ENCODE measurements around the gene IQCF6.
"Not testable (repeated sequence)": the region's sequence is repeated elsewhere in the genome, so short reads cannot be mapped to it uniquely, and the experiment has no call there.

Gene IQCF6

DNA sequence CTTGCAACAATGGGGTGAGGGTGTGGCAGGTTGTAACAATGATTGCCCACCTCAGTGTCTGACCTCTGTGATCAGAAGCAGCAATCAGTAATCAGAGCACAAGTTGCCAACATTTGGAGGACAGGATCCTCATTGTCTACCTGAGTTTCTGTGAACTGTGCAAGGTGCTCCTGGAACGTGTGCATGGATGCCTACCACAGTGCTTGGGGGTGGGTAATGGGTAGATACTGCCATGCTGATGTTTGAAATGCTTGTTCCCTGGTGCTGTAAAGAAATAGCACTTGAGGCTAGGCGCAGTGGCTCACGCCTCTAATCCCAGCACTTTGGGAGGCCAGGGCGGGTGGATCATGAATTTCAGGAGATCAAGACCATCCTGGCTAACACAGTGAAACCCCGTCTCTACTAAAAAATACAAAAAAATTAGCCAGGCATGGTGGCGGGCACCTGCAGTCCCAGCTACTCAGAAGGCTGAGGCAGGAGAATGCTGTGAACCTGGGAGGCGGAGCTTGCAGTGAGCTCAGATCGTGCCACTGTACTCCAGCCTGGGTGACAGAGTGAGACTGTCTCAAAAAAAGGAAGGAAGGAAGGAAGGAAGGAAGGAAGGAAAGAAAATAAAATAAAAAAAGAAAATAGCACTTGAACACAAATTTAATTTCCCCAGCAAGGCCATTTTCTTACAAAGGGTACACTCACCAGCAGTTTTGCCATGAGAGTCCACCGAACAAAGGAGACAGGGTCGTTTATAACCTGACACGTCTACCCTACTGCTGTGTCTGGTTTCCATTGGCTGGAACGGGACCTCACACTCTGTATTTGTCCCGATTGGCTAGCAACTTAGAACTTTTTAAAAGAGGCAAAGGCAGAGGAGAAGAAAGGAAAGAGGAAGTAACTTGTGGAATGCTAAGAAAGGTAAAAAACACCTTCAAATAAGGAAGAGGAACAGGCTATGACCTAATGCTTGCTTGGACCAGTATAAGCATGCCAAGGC, 25.0 kb downstream of the IQCF6 start:
- not testable (repeated sequence) for DNase-seq

DNA sequence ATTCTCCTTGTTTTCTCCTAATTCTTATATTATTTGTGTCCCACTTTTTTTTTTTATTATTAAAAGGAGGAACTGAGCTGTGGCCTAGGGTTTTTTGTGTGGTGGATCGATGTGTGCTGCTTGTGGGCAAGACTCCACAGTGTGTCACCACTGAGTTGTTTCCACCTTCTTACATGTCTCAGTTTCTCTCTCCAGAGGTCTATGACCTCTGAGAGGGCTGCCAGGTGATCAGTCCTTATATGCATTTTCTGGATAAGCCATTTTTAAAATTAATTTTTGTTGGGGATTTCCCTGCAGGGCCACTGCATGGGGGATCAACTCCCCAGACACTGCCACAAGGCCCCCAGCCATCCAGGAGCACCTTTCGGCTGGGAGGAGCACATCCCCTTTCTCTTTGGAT, 27.8 kb downstream of the IQCF6 start:
- DNase-seq, result no peak

DNA sequence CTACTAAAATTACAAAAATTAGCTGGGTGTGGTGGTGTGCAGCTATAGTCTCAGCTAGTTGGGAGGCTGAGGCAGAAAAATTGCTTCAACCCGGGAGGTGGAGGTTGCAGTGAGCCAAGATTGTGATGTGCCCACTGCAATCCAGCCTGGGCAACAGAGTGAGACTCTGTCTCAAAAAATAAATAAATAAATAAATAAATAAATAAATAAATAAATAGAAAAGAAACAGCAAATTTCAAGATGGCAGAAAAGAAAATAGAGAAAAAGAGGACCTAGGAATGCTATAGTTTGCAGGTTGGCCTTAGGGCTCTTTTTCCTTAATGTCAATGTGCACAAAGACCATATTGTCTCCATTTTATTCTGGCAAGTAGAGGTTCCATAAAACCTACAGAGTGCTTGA, 28.2 kb downstream of the IQCF6 start:
- DNase-seq, result no peak

DNA sequence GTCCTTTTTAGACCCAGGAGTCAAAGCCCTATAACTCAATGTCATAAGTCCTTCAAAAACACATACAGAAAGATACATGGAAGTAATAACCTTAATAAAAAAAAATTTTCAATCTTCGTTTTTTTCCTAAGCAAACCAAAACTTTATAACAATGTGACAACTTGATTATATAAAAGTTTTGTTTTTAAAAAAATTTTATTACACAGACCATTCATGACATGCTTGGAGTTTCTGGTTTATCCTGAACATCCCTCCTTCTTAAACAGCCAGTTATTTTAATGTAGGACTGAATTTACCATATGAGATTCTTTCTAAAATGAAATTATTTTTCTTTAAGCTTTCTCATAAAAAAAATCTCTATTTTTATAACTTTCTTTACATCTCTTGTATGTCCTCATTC, 30.7 kb downstream of the IQCF6 start:
- DNase-seq, result no peak

DNA sequence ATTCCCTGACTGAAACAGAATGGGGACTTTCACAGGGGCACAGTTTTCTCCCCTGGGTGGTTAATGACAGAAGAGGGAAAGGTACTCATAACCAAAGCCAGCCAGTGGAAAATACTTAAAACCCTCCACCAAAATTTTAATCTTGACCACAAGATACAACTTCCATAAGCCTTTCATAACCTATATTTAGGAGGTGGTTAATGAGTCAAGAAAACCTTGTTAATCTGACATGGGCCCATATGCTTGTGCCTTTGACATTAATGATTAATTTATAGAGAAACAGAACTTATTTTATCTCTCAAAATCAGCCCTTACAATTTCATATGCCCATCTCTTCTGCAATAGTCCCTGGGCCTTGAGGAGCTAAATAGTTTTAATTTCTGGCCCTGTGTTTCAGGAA, 31.2 kb downstream of the IQCF6 start:
- no peak for DNase-seq

DNA sequence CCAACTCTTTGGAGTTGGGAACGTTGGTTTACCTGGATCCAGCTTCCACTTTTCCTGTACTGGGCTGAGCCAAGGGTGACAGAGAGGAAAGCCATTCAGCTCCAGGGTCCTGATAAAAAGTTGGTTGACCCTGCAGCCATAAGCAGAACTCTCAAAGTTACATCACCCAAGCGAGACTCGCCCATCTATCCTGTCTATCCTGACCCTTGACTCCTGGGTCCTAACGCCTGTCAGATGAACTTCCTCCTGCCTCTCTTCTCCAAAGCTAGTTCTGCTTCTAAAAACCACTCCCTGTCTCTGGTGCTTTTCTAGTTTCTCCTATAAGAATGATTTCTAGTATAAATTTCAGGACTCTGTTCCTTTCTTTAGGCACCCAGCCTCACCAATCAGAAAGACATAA, 36.1 kb downstream of the IQCF6 start:
- not testable (repeated sequence) for DNase-seq

DNA sequence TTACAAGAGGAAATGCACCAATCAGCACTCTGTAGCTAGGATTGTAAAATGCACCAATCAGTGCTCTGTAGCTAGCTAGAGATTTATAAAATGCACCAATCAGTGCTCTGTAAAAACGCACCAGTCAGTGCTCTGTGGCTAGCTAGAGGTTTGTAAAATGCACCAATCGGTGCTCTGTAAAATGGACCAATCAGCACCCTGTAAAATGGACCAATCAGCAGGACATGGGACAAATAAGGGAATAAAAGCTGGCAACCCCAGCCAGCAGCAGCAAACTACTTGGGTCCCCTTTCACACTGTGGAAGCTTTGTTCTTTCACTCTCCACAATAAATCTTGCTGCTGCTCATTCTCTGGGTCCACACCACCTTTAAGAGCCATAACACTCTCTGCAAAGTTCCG, 36.7 kb downstream of the IQCF6 start:
- not testable (repeated sequence) for DNase-seq

DNA sequence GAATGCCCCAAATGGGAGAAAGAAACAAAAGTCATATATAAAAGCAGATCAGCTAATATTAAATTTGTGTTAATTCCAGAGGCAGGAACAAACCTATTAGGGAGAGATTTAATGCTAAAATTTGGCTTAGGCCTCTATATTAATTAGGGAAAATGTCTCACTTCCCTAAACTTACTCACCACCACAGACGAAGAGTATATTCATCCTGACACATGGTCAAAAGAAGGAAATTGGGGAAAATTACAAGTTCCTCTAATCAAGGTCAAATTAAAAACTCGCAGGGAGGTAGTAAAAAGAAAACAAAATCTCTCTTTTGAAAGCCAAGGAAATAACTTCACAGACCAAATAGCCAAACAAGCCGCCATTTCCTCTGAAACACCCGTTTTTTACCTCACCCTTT, 39.9 kb downstream of the IQCF6 start:
- no peak for DNase-seq

DNA sequence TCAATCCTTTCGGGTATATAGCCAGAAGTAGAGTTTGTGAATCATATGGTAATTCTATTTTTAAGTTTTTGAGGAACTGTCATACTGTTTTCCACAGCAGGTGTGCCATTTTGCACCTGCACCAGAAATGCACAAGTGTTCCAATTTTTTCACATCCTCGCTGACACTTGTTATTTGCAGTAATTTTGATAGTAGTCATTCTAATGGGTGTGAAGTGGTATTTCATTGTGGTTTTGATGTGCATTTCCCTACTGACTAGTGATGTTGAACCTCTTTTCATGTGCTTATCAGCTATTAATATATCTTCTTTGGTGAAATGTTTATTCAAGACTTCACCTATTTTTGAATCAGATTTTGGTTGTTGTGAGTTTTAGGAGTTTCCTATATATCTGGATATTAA, 43.1 kb downstream of the IQCF6 start:
- DNase-seq, result no peak

DNA sequence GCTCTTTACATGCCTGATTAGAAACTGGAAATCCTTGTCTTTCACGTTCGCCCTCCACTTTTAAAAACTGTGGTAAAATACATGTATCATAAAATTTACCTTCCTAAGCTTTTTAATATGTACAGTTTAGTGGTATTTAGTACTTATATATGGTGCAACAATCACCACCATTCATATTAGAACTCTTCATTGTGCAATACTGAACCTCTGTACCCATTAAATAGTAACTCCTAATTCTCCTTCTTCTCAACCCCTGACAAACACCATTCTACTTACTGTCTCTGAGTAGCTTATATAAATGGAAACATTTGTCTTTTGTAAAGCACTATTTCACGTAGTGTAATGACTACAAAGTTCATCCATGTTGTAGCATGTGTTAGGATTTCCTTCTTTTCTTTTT, 44.0 kb downstream of the IQCF6 start:
- DNase-seq, result no peak

DNA sequence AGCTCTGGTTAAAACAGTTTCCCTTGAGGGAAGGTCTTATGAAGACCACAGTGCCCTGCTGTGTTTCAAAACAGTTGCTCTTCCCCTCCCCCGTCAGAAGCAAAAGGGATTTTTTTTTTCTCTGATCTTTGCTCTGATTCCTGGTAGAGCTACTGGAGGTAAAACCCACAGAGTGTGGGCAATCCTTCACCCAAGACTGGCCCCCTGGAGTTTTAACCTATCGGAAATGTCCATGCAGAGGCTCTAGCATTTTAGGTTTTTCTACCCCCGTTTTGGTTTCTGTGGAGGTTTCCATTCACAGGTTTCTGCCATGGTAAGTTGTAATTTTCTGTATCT, 44.5 kb downstream of the IQCF6 start:
- DNase-seq, result no peak

DNA sequence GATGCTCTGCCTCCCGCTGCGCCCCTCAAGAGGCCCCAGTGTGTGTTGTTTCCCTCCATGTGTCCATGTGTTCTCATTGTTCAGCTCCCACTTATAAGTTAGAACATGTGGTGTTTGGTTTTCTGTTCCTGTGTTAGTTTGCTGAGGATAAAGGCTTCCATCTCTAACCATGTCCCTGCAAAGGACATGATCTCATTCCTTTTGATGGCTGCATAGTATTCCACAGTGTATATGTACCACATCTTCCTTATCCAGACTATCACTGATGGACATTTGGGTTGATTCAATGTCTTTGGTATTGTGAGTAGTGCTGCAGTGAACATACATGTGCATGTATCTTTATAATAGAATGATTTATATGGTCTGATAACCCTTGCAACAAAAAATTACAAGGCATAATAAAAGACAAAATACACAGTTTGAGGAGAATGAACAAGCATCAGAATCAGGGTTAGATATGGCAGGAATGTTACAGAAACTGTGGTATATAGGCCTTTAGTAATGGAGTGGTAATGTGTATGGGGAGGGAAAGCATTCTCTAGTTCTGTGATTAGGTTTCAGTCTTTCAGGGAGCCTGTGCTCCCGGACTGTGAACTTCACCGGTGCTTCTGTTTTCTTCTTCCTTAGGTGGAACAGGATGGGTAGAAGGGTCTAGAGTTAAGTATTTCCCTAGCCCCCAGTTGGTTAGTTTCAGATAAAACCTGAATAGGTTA, 45.0 kb downstream of the IQCF6 start:
- no peak for DNase-seq

DNA sequence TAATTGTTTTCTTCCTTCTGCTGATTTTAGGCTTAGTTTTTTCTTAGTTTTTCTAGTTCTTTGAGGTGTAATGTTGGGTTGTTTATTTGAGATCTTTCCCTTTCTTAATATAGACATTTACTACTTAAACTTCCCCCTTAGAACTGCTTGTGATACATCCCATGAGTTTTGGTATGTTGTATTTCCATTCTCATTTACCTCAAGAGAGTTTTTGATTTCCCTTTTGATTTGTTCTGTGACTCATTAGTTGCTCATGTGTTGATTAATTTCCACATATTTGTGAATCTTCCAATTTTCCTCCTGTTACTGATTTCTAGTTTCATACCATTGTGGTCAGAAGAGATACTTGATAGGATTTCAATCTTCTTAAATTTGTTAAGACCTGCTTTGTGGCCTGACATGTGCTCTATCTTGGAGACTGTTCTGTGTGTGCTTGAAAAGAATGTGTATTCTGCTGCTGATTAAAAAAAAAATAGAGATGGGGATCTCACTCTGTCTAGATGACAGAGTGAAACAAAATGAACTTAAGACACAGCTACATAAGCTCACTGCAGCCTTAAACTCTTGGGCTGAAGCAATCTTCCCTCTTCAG, 49.9 kb downstream of the IQCF6 start:
- no peak for DNase-seq

All from NCI-H510A treated with DMSO at 0.1 percent for 48 hours (cell line).